Mesenchymal stem cell (in vitro differentiated cells and primary cell): ENCODE measurements around the gene SGK2.

Source experiments
- DNase-seq: peaks from one replicate; pipeline ENCODE4 v3.0.0-alpha.2; 2013
- H2AFZ ChIP-seq: one replicate; pipeline ENCODE4 v1.6.1; 2013; ENCODE audit warnings: low read depth, mild to moderate bottlenecking, control low read depth, inconsistent platforms, low read length, moderate library complexity
- H2AK5ac ChIP-seq: 2 replicates; pipeline ENCODE4 v1.6.1; 2013; ENCODE audit warnings: low read length, moderate library complexity, mild to moderate bottlenecking, inconsistent platforms; ENCODE audit not compliant: severe bottlenecking
- H2BK120ac ChIP-seq: one replicate; pipeline ENCODE4 v1.6.1; 2013; ENCODE audit warnings: low read depth, mild to moderate bottlenecking, inconsistent platforms, low read length, moderate library complexity
- H2BK12ac ChIP-seq, 2 experiments: one replicate each; pipeline ENCODE4 v1.6.1; 2013; ENCODE audit warnings: inconsistent platforms in 2 of 2, low read length in 2 of 2, mild to moderate bottlenecking in 2 of 2, moderate library complexity in 2 of 2, control low read depth in 1 of 2
- H2BK15ac ChIP-seq: one replicate; pipeline ENCODE4 v1.6.1; 2013; ENCODE audit warnings: mild to moderate bottlenecking, low read depth, inconsistent platforms; ENCODE audit not compliant: poor library complexity, severe bottlenecking
- H2BK5ac ChIP-seq: 2 replicates; pipeline ENCODE4 v1.6.1; 2013; ENCODE audit warnings: low read depth, mild to moderate bottlenecking, low read length, control low read depth, inconsistent platforms; ENCODE audit not compliant: poor library complexity, severe bottlenecking
- H3K14ac ChIP-seq, 2 experiments: one replicate each; pipeline ENCODE4 v1.6.1; 2013; ENCODE audit warnings: inconsistent platforms in 2 of 2, low read length in 2 of 2, control low read depth in 1 of 2, mild to moderate bottlenecking in 1 of 2, moderate library complexity in 1 of 2
- H3K18ac ChIP-seq, 2 experiments: one replicate each; pipeline ENCODE4 v1.6.1; 2013; ENCODE audit warnings: inconsistent platforms in 2 of 2, low read length in 2 of 2, control low read depth in 1 of 2, low read depth in 1 of 2, mild to moderate bottlenecking in 1 of 2
- H3K23ac ChIP-seq, 2 experiments: one replicate each; pipeline ENCODE4 v1.6.1; 2013; ENCODE audit warnings: inconsistent platforms in 2 of 2, low read length in 2 of 2, mild to moderate bottlenecking in 2 of 2, moderate library complexity in 2 of 2, control low read depth in 1 of 2
- H3K27ac ChIP-seq: 2 replicates; pipeline ENCODE4 v1.5.1; 2013; ENCODE audit warnings: mild to moderate bottlenecking, moderate library complexity, low read length, control low read depth, inconsistent platforms; ENCODE audit not compliant: poor library complexity, severe bottlenecking
- H3K27me3 ChIP-seq, 2 experiments: 2 replicates each; pipeline versions ENCODE4 v1.6.1 to v1.7.0; 2013; ENCODE audit warnings: low read length in 2 of 2, mild to moderate bottlenecking in 2 of 2, moderate library complexity in 2 of 2, control low read depth in 1 of 2, inconsistent platforms in 1 of 2; ENCODE audit not compliant: control insufficient read depth in 1 of 2, insufficient read depth in 1 of 2
- H3K36me3 ChIP-seq, 2 experiments: 2 replicates each; pipeline versions ENCODE4 v1.6.1 to v1.7.0; 2013; ENCODE audit warnings: low read length in 2 of 2, control low read depth in 1 of 2, inconsistent platforms in 1 of 2, low read depth in 1 of 2, mild to moderate bottlenecking in 1 of 2; ENCODE audit not compliant: insufficient read depth in 2 of 2, control insufficient read depth in 1 of 2
- H3K4ac ChIP-seq, 2 experiments: one replicate each; pipeline ENCODE4 v1.6.1; 2013; ENCODE audit warnings: inconsistent platforms in 2 of 2, low read length in 2 of 2, mild to moderate bottlenecking in 2 of 2, moderate library complexity in 2 of 2, control low read depth in 1 of 2, low read depth in 1 of 2
- H3K4me1 ChIP-seq: 2 replicates; pipeline ENCODE4 v1.6.1; 2013; ENCODE audit warnings: low read depth, low read length, control low read depth; ENCODE audit not compliant: control insufficient read depth, insufficient read depth
- H3K4me2 ChIP-seq: 2 replicates; pipeline ENCODE4 v1.6.1; 2013; ENCODE audit warnings: low read length, mild to moderate bottlenecking, inconsistent platforms; ENCODE audit not compliant: poor library complexity, severe bottlenecking
- H3K4me3 ChIP-seq, 2 experiments: 2 replicates each; pipeline versions ENCODE4 v1.5.1 to v1.7.0; 2013; ENCODE audit warnings: low read length in 2 of 2, mild to moderate bottlenecking in 2 of 2, control low read depth in 1 of 2, low read depth in 1 of 2; ENCODE audit not compliant: insufficient read depth in 1 of 2
- H3K79me1 ChIP-seq: replicated peaks from 2 replicates; pipeline ENCODE4 v1.6.1; 2013; ENCODE audit warnings: mild to moderate bottlenecking, control low read depth, low read length, inconsistent platforms; ENCODE audit not compliant: poor library complexity, severe bottlenecking
- H3K9ac ChIP-seq: 2 replicates; pipeline ENCODE4 v1.7.0; 2013; ENCODE audit warnings: mild to moderate bottlenecking, low read length, moderate library complexity
- H3K9me3 ChIP-seq: 2 replicates; pipeline ENCODE4 v1.7.0; 2013; ENCODE audit warnings: mild to moderate bottlenecking, low read length; ENCODE audit not compliant: control insufficient read depth
- H4K8ac ChIP-seq: one replicate; pipeline ENCODE4 v1.6.1; 2013; ENCODE audit warnings: inconsistent platforms, mild to moderate bottlenecking, low read length, moderate library complexity
- H4K91ac ChIP-seq: one replicate; pipeline ENCODE4 v1.6.1; 2013; ENCODE audit warnings: mild to moderate bottlenecking, low read length, inconsistent platforms
- WGBS: methylation state at CpG from one replicate; pipeline ENCODE4 v1.1.7; 2013; ENCODE audit warnings: mixed read lengths; 5-methylcytosine and 5-hydroxymethylcytosine counted together

Gene SGK2

DNA sequence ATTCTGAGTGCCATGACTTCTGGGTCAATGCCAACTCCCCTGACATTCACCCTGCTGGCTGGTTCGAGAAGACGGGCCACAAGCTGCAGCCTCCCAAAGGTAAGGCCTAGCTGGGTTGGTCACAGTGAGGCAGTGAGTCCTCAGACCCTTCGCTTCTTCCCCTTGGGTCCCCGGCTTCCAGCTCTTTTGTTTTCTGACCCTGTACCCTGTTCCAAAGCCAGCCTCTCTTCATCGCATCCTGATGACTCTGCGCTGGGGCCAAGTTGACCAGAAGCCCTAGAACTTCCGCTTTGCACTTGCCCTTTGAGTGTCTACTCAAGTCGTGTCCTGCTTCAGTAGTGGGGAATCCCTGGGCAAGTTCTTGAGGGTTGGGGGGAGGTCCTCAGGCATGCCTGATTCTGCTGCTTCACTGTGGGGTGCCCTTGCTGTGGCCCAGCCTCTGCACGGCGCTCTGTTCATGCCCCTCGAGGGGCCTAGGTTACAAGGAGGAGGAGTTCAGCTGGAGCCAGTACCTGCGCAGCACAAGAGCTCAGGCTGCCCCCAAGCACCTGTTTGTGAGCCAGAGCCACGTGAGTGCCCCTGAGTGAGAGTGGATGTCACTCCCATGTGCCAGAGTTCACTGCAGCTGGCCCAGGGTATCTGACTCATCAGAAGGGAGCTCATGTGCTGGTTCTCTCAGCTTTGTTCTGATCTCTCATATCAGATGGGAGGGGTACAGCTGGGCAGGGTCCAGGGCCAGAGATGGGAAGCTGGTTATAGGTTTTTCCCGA lies 28.3 kb upstream of the SGK2 start:
- Histone ChIP-seq H3K4ac (no peak overlapping the region), H4K91ac (no peak overlapping the region), H3K23ac (no peak overlapping the region), H3K4me2 (no peak overlapping the region), H3K9ac (no peak overlapping the region), H2AFZ (no peak overlapping the region), H3K36me3 (peaks cover 0 to 28% of the 10 kb centered on the region in 2 experiments), H3K4me1 (peaks cover 6% of the 10 kb centered on the region), H3K9me3 (no peaks in the 10 kb centered on the region), H2BK15ac (no peak overlapping the region), H3K27me3 (peaks cover 0 to 4% of the 10 kb centered on the region in 2 experiments), H3K14ac (no peak overlapping the region), H3K79me1 (peaks cover 2% of the 10 kb centered on the region), H3K27ac (no peak overlapping the region), H2BK5ac (no peak overlapping the region), H3K18ac (no peak overlapping the region), H2BK12ac (no peak overlapping the region), H2BK120ac (no peak overlapping the region), H2AK5ac (no peak overlapping the region), H4K8ac (no peak overlapping the region), H3K4me3 (no peak overlapping the region)
- WGBS: 88% methylated on average over 13 of the region's 14 CpGs
- DNase-seq: no peak

DNA sequence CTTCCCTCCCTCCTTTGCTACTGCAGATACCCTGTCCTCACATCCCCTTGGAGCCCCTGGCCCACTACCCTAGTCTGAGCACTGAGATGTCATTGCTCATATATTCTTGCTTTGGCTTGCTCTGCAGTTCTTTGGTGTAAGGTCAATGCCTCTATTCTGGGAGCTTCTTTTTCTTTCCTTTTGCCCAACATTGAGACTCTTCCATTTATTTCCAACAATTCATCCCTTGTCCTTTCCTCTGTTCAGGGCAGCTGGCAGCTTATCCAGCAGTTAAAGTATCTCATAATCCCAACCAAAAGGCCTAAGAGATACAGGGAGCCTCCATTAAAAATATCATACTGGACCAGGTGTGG lies 27.8 kb upstream of the SGK2 start:
- Histone ChIP-seq H2AFZ (no peak overlapping the region), H3K9me3 (no peaks in the 10 kb centered on the region), H3K79me1 (peaks cover 2% of the 10 kb centered on the region), H2BK120ac (no peak overlapping the region), H3K18ac (no peak overlapping the region), H3K27ac (no peak overlapping the region), H3K4me3 (no peak overlapping the region), H3K27me3 (no peaks in the 10 kb centered on the region), H3K14ac (no peak overlapping the region), H3K4me2 (no peak overlapping the region), H2BK15ac (no peak overlapping the region), H4K91ac (no peak overlapping the region), H3K9ac (no peak overlapping the region), H3K4ac (no peak overlapping the region), H4K8ac (no peak overlapping the region), H2BK12ac (no peak overlapping the region), H3K23ac (no peak overlapping the region), H2BK5ac (no peak overlapping the region), H3K36me3 (peaks cover 0 to 34% of the 10 kb centered on the region in 2 experiments), H3K4me1 (peaks cover 6% of the 10 kb centered on the region), H2AK5ac (no peak overlapping the region)
- no peak for DNase-seq

DNA sequence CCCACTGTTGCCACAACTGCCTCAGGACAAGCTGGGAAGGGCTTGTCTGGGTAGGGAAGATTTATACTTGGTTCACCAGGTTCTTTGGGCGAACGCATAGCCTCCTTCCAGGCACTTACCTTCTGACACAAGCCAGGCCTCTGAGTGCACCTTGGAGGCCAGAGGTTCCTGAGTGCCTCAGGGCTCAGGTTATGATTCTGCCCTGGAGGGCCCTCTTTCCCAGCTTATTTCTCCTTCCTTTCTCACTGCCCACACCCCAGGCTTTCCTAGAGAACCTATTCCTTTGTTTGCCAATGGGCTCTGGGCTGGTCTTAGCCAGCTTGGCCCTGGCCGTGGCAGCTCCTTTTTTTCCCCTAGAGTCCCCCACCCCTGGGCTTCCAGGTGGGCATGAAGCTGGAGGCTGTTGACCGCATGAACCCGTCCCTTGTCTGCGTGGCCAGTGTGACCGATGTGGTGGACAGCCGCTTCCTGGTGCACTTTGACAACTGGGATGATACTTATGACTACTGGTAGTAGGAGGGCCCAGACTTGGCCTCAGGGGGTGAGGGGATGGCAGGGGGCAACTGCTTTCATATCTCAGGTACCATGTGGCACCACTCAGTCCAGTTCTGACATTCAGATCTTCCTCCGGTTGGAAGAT lies 26.3 kb upstream of the SGK2 start:
- Histone ChIP-seq H3K4me3 (no peak overlapping the region), H3K4ac (no peak overlapping the region), H2BK5ac (no peak overlapping the region)

DNA sequence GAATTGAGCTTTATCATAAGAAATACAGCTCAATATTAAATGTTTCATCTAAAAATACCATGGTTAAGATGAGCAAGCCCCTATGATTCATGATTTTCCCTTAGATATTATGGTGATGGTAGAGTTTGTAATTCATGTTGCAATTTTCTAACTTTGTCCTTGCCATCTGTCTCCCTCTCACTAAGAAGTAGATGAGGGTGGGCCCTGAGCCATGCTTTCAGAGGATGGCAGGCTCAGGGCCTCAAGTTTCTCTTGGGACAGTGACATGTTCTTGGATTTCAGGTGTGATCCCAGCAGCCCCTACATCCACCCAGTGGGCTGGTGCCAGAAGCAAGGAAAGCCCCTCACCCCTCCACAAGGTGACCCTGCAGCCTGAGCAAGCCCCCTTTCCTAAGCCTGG lies 25.8 kb upstream of the SGK2 start:
- no peak overlapping the region for H2BK15ac ChIP-seq
- peaks cover 0 to 38% of the 10 kb centered on the region in 2 experiments for H3K36me3 ChIP-seq
- H2AFZ ChIP-seq: no peak overlapping the region
- H3K14ac ChIP-seq: no peak overlapping the region
- H3K4me3 ChIP-seq: no peak overlapping the region
- no peak overlapping the region for H2BK5ac ChIP-seq
- H4K8ac ChIP-seq: no peak overlapping the region
- H3K27ac ChIP-seq: no peak overlapping the region
- peaks cover 6% of the 10 kb centered on the region for H3K4me1 ChIP-seq
- H2AK5ac ChIP-seq: no peak overlapping the region
- H2BK120ac ChIP-seq: no peak overlapping the region
- H3K79me1 ChIP-seq: no peaks in the 10 kb centered on the region
- no peak overlapping the region for H3K4me2 ChIP-seq
- no peaks in the 10 kb centered on the region for H3K9me3 ChIP-seq
- H3K4ac ChIP-seq: no peak overlapping the region
- H3K23ac ChIP-seq: no peak overlapping the region
- H3K9ac ChIP-seq: no peak overlapping the region
- H2BK12ac ChIP-seq: no peak overlapping the region
- H3K18ac ChIP-seq: no peak overlapping the region
- no peaks in the 10 kb centered on the region for H3K27me3 ChIP-seq
- no peak overlapping the region for H4K91ac ChIP-seq
- no peak for DNase-seq

More for the DNA sequence above, 26.3 kb upstream of the SGK2 start:
- Histone ChIP-seq H2BK15ac (no peak overlapping the region), H3K14ac (no peak overlapping the region), H4K8ac (no peak overlapping the region), H3K36me3 (peaks cover 0 to 38% of the 10 kb centered on the region in 2 experiments), H3K18ac (no peak overlapping the region), H3K27ac (no peak overlapping the region), H3K9me3 (no peaks in the 10 kb centered on the region), H3K9ac (no peak overlapping the region), H3K4me1 (peaks cover 6% of the 10 kb centered on the region), H3K27me3 (no peaks in the 10 kb centered on the region), H3K4me2 (no peak overlapping the region), H3K23ac (no peak overlapping the region), H2BK12ac (no peak overlapping the region), H3K79me1 (no peaks in the 10 kb centered on the region), H4K91ac (no peak overlapping the region), H2BK120ac (no peak overlapping the region), H2AK5ac (no peak overlapping the region), H2AFZ (no peak overlapping the region)
- no peak for DNase-seq
- WGBS: 96% methylated on average over 8 of the region's 9 CpGs
